Smooth muscle cell (in vitro differentiated cells): Measurements from ENCODE around the gene NLE1. TPM values are rescaled to one million over a fixed set of nuclear protein-coding genes. Genes with fewer than 3 reads are reported as not detected.
A peak's percentile ranks its signal among the peaks of the same experiment; 100 is the strongest.

ENCODE experiments used
- DNase-seq: peaks from one replicate; lab custom pipeline; 2025; ENCODE audit not compliant: unreplicated experiment; lab: John Stamatoyannopoulos, UW
- H2AFZ ChIP-seq: fragments of 200-600 bp; sonication (generic); 2 replicates; pipeline ENCODE4 v1.6.0; 2016; ENCODE audit warnings: antibody characterized with exemption, low read depth, mild to moderate bottlenecking
- H3F3A ChIP-seq: fragments of 200-600 bp; sonication (generic); 2 replicates; pipeline ENCODE4 v1.6.0; 2017; ENCODE audit warnings: antibody characterized with exemption, low read depth
- H3K27ac ChIP-seq: fragments of 200-600 bp; sonication (generic); 2 replicates; pipeline ENCODE4 v1.5.1; 2016; ENCODE audit warnings: low read depth, mild to moderate bottlenecking
- H3K27me3 ChIP-seq: fragments of 200-600 bp; sonication (generic); 2 replicates; pipeline ENCODE4 v1.6.1; 2016; ENCODE audit warnings: low read depth, mild to moderate bottlenecking
- H3K36me3 ChIP-seq: fragments of 200-600 bp; sonication (generic); 2 replicates; pipeline ENCODE4 v1.5.1; 2016; ENCODE audit warnings: low read depth
- H3K4me1 ChIP-seq: fragments of 200-600 bp; sonication (generic); 2 replicates; pipeline ENCODE4 v1.5.1; 2016; ENCODE audit warnings: low read depth
- H3K4me2 ChIP-seq: fragments of 200-600 bp; sonication (generic); 2 replicates; pipeline ENCODE4 v1.6.0; 2016; ENCODE audit warnings: mild to moderate bottlenecking
- H3K4me3 ChIP-seq: fragments of 200-600 bp; sonication (generic); 2 replicates; pipeline ENCODE4 v1.5.1; 2016; ENCODE audit warnings: mild to moderate bottlenecking
- H3K79me2 ChIP-seq: fragments of 200-600 bp; sonication (generic); 2 replicates; pipeline ENCODE4 v1.6.0; 2016; ENCODE audit warnings: low read depth, mild to moderate bottlenecking
- H3K9ac ChIP-seq: fragments of 200-600 bp; sonication (generic); 2 replicates; pipeline ENCODE4 v1.6.0; 2016; ENCODE audit warnings: low read depth
- H3K9me3 ChIP-seq: fragments of 200-600 bp; sonication (generic); replicated peaks from 2 replicates; pipeline ENCODE4 v1.5.1; 2016; ENCODE audit warnings: low read depth
- H4K20me1 ChIP-seq: fragments of 200-600 bp; sonication (generic); 2 replicates; pipeline ENCODE4 v1.6.0; 2016; ENCODE audit warnings: low read depth
- WGBS: methylation state at CpG from one replicate; pipeline ENCODE4 v1.1.7; 2016; ENCODE audit warnings: low lambda C conversion rate; 5-methylcytosine and 5-hydroxymethylcytosine counted together
- polyA plus RNA-seq: library from polyadenylated mRNA; unstranded; fragments of >200 nt; fragmentation: Nextera tagmentation; extraction: Ambion mirVana; gene quantifications from 2 replicates; pipeline ENCODE4 v1.2.1, GENCODE V29; 2016
- total RNA-seq: library from RNA; depleted of rRNA; stranded (reverse); fragments of >200 nt; gene quantifications from 2 replicates; pipeline ENCODE4 v1.2.3, GENCODE V29; 2014
- TF ChIP-seq, protein P1 (sequence below): fragments of 200-600 bp; sonication (generic); IDR thresholded peaks from 2 replicates; pipeline ENCODE4 v1.5.1; 2017; ENCODE audit warnings: borderline replicate concordance, mild to moderate bottlenecking, antibody characterized with exemption; ENCODE audit not compliant: insufficient read depth, poor library complexity, severe bottlenecking

The NLE1 gene
- total and polyA plus RNA-seq, 2 experiments from 2014 or later = 5.6 to 10.3 TPM

DNA sequence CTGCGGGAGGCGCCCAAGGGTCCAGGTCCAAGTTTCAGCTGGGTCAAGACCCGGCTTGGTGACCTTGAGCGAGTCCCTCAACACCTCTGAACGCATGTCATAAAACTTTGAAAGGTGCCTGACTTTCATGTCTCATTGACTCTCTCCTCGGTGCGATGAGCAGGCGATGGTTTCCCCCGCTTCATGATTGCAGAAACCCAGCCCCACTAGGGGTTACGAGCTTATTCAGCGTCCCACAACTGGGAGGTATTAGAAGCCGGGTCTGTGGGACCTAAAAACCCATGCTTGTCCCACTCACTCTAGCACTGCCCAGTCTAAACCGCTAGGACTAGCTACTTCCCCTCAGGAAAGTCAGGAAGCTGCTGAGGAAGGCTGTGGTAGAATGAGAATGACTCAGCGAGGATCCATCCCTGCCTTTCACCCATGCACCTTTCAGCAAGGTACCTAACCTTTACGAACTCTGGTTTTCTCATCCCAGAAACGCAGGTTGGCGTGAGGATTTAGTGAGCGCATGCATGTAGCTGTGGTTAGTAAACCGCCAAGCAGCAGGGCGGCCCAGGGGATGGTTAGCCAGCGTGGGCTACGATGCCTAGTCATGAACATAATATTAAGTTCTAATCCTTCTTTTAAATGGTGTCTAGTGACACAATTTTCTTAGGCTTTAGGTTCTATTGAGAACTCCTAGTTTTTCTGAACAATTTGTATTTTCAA, 52.4 kb downstream of the NLE1 start:
- Histone ChIP-seq H3K4me1 (peaks cover 5% of the 10 kb centered on the region), H3K36me3 (no peaks in the 10 kb centered on the region), H3K27me3 (no peaks in the 10 kb centered on the region), H3K4me3 (peak overlapping the region; percentile 95), H3F3A (no peaks in the 10 kb centered on the region), H3K27ac (peak overlapping the region; percentile 51), H3K9ac (no peak overlapping the region), H3K79me2 (peaks cover 25% of the 10 kb centered on the region), H3K4me2 (peak overlapping the region; percentile 87), H2AFZ (peak overlapping the region; percentile 83), H3K9me3 (no peaks in the 10 kb centered on the region), H4K20me1 (no peaks in the 10 kb centered on the region)
- TF ChIP-seq, protein P1, sequence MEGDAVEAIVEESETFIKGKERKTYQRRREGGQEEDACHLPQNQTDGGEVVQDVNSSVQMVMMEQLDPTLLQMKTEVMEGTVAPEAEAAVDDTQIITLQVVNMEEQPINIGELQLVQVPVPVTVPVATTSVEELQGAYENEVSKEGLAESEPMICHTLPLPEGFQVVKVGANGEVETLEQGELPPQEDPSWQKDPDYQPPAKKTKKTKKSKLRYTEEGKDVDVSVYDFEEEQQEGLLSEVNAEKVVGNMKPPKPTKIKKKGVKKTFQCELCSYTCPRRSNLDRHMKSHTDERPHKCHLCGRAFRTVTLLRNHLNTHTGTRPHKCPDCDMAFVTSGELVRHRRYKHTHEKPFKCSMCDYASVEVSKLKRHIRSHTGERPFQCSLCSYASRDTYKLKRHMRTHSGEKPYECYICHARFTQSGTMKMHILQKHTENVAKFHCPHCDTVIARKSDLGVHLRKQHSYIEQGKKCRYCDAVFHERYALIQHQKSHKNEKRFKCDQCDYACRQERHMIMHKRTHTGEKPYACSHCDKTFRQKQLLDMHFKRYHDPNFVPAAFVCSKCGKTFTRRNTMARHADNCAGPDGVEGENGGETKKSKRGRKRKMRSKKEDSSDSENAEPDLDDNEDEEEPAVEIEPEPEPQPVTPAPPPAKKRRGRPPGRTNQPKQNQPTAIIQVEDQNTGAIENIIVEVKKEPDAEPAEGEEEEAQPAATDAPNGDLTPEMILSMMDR = no peak
- WGBS = 39% methylated on average over 21 of the region's 22 CpGs
- no peak for DNase-seq

DNA sequence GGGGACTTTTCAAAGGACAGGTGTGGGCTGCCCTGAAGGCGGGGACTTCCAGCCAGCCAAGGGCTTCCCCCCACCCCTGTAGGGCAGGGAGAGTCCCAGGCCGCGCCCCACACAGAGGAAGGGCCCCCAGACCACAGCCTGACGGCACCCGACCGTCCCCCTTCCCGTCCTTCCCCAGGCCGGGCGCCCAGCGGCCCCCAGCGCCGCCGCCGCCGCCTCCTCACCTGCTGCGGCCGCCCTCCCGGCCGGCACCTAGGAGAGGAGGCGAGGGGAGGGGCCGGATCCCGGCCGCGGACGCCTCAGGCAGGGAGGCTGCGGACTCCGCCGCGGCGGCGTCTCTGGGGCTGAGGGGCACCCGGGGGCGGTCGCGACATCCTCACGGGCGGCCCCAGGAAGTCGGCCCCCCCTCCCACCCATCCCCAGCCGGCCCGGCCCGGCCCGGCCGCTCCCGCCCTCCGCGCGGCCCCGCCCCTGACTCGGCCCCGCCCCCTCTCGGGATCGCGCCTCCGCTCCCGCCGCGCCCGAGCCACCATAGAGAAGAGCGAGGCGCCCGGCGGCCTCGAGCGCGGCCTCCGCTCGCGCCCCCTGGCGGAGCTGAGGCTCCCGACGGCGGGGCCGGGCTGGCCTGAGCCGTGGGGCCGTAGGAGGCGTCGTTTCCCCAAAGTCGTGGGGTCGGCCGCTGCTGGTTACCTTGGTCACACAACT, 53.1 kb downstream of the NLE1 start:
- peak; percentile 74 for DNase-seq
- Histone ChIP-seq H3K27me3 (no peaks in the 10 kb centered on the region), H3K4me1 (peaks cover 5% of the 10 kb centered on the region), H3K9me3 (no peaks in the 10 kb centered on the region), H3K9ac (peak overlapping the region; percentile 78), H3F3A (no peaks in the 10 kb centered on the region), H3K79me2 (peaks cover 30% of the 10 kb centered on the region), H3K4me3 (peak overlapping the region; percentile 95), H3K36me3 (no peaks in the 10 kb centered on the region), H3K4me2 (peak overlapping the region; percentile 97), H2AFZ (peak overlapping the region; percentile 87), H4K20me1 (no peaks in the 10 kb centered on the region), H3K27ac (peak overlapping the region; percentile 54)
- TF ChIP-seq, protein P1 = peak; percentile 80
- WGBS = 3% methylated on average over 26 of the region's 80 CpGs

DNA sequence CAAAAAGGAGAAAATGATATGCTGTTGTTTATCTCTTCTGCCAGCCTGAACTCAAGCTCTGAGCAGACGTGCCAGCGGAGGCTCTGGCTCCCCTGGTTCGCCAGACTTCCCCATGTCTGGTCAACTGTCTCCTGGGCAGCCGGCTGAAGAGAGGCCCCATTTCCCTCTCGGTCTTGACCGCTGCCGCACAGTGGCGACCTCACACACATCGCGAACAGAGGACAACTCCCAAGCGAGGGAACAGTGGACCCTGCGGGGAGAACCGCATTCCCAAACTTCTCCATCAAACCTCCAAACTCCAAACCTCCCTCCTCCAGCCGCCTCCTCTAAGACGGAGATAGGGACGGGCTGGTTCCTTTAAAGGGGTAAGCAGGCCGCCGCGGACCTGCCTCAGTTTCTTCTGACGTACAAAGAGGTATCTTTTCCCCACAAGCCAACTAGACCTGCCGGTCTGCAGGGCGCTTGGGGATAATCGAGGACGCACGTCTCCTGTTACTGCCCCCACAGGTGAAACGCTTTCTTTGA, 53.7 kb downstream of the NLE1 start:
- Histone ChIP-seq H3K4me3 (peak overlapping the region; percentile 95), H3K9ac (peak overlapping the region; percentile 78), H3K27me3 (no peaks in the 10 kb centered on the region), H3K4me2 (peak overlapping the region; percentile 97), H3K4me1 (peaks cover 5% of the 10 kb centered on the region), H3K79me2 (peaks cover 36% of the 10 kb centered on the region), H3K27ac (peak overlapping the region; percentile 54), H3K9me3 (no peaks in the 10 kb centered on the region), H3F3A (no peaks in the 10 kb centered on the region), H4K20me1 (peaks cover under 1% of the 10 kb centered on the region), H2AFZ (peak overlapping the region; percentile 87), H3K36me3 (no peaks in the 10 kb centered on the region)
- peak; percentile 35 for DNase-seq
- WGBS = 2% methylated on average over 24 of the region's 26 CpGs
- TF ChIP-seq, protein P1 = no peak
